OCI-LY1 (cell line): ENCODE results near the gene SLC39A8.

Experiments
- CTCF ChIP-seq: fragments of 200-600 bp; sonication (generic), shearing (Covaris generic); IDR thresholded peaks from 2 replicates; pipeline ENCODE4 v1.5.1; 2017; ENCODE audit warnings: mild to moderate bottlenecking, antibody characterized with exemption, low read length, moderate library complexity, mixed read lengths
- EZH2 ChIP-seq: fragments of 200-600 bp; sonication (generic), shearing (Covaris generic); IDR thresholded peaks from 2 replicates; pipeline ENCODE4 v1.8.0; 2017; ENCODE audit warnings: borderline replicate concordance, mixed run types, mild to moderate bottlenecking, antibody characterized with exemption, low read length, moderate library complexity, mixed read lengths

GRCh38 chr4:102317459-102317858 lies 27.8 kb downstream of the SLC39A8 start:
- TF ChIP-seq CTCF (no peak), EZH2 (no peak)
